A549 (cell line): Measurements from ENCODE around the gene PPM1H.

Experiments
- BHLHE40 ChIP-seq: IDR thresholded peaks from 2 replicates; pipeline ENCODE4 v1.6.1; 2012; ENCODE audit warnings: low read depth, low read length, inconsistent platforms
- MAZ ChIP-seq: fragments of 150-350 bp; IDR thresholded peaks from 2 replicates; pipeline ENCODE4 v1.6.1; 2014; ENCODE audit warnings: antibody characterized with exemption, low read depth, low read length, borderline replicate concordance
- MYC ChIP-seq: IDR thresholded peaks from 2 replicates; pipeline ENCODE4 v1.6.1; 2012; ENCODE audit warnings: mild to moderate bottlenecking, inconsistent platforms, low read length, improper control_type of control experiment, borderline replicate concordance
- ZSCAN20 ChIP-seq: fragments of 250-450 bp; sonication (Bioruptor Pico); IDR thresholded peaks from 2 replicates; pipeline ENCODE4 v1.8.0; 2022; ENCODE audit warnings: mild to moderate bottlenecking, moderate library complexity

GRCh38 chr12:62716037-62716436 lies 218.9 kb downstream of the PPM1H start:
- TF ChIP-seq ZSCAN20 (CRISPR knock-in tag), result no peak
- no peak for TF ChIP-seq MYC
- TF ChIP-seq MAZ, result no peak
- TF ChIP-seq BHLHE40, result no peak
